ENCODE data around the gene ATP6V1D.

Gene ATP6V1D

GRCh38 chr14:67395876-67396189, 36.2 kb upstream of the ATP6V1D start:
- DNase-seq (ENCODE audit: extremely low spot score), result no peak
- no peak for TF ChIP-seq ELF4 (IDR thresholded peaks at IDR 0.05)
- no peak for TF ChIP-seq SUZ12 (IDR thresholded peaks at IDR 0.05)
- no peak for TF ChIP-seq BHLHE40 (IDR thresholded peaks at IDR 0.05; ENCODE audit: borderline replicate concordance)
- TF ChIP-seq LEF1 (IDR thresholded peaks at IDR 0.05; ENCODE audit: borderline replicate concordance), result no peak
- TF ChIP-seq CTBP1 (IDR thresholded peaks at IDR 0.05; ENCODE audit: borderline replicate concordance), result no peak
- no peak for TF ChIP-seq FOXK2 (IDR thresholded peaks at IDR 0.05)
- TF ChIP-seq ZNF384 (IDR thresholded peaks at IDR 0.05), result no peak
- no peak for TF ChIP-seq ARNT (IDR thresholded peaks at IDR 0.05)
- no peak for TF ChIP-seq FOXM1 (IDR thresholded peaks at IDR 0.05; ENCODE audit: borderline replicate concordance)
- no peak for TF ChIP-seq SP1 (IDR thresholded peaks at IDR 0.05)
- TF ChIP-seq PKNOX1 (IDR thresholded peaks at IDR 0.05), result no peak
- TF ChIP-seq TARDBP (IDR thresholded peaks at IDR 0.05), result no peak
- no peak for TF ChIP-seq FOXA1 (IDR thresholded peaks at IDR 0.05)
- TF ChIP-seq L3MBTL2 (conservative IDR thresholded peaks at IDR 0.05), result no peak
- TF ChIP-seq NFRKB (IDR thresholded peaks at IDR 0.05), result no peak
- TF ChIP-seq HDGF (IDR thresholded peaks at IDR 0.05; ENCODE audit: borderline replicate concordance), result no peak
- ChIA-PET POLR2A (no interaction called here), CTCF (interaction anchor here (0.6 kb wide), 1 partner anchor 1377 kb away, joined by 3 read pairs; no protein-coding TSS in a partner anchor)

- DNase-seq (ENCODE audit: extremely low spot score), result no peak
- POLR2A ChIA-PET, result no interaction called here
- TF ChIP-seq CTBP1 (IDR thresholded peaks at IDR 0.05; ENCODE audit: borderline replicate concordance) (no peak), NFRKB (IDR thresholded peaks at IDR 0.05) (no peak), LEF1 (IDR thresholded peaks at IDR 0.05; ENCODE audit: borderline replicate concordance) (no peak), ARNT (IDR thresholded peaks at IDR 0.05) (no peak), ZNF384 (IDR thresholded peaks at IDR 0.05) (no peak), TARDBP (IDR thresholded peaks at IDR 0.05) (no peak), SUZ12 (IDR thresholded peaks at IDR 0.05) (no peak), FOXM1 (IDR thresholded peaks at IDR 0.05; ENCODE audit: borderline replicate concordance) (no peak), BHLHE40 (IDR thresholded peaks at IDR 0.05; ENCODE audit: borderline replicate concordance) (no peak), FOXA1 (IDR thresholded peaks at IDR 0.05) (no peak), PKNOX1 (IDR thresholded peaks at IDR 0.05) (no peak), L3MBTL2 (conservative IDR thresholded peaks at IDR 0.05) (no peak), SP1 (IDR thresholded peaks at IDR 0.05) (no peak), FOXK2 (IDR thresholded peaks at IDR 0.05) (no peak)
- CTCF ChIA-PET, result no interaction called here
Measured at GRCh38 chr14:67395086-67395875, 35.7 kb upstream of the ATP6V1D start.

DNA sequence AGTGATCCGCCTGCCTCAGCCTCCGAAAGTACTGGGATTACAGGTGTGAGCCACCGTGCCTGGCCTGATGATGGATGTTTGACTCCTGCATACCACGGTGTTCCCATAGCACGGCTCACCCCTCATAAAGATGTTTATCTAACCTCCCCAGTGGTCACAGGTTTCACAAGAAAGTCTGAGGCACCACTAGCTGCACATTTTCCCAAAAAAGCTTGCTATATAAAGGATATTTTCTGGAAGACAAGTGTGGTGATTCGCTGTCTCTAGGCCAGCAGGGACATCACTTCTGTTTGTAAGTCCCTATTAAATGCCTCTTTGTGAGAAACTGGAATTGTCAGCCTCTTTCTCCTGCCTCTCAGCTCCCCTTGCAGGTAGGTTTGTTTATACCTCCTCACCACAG, 34.1 kb upstream of the ATP6V1D start:
- POLR2A ChIA-PET, result no interaction called here
- DNase-seq (ENCODE audit: extremely low spot score), result no peak
- CTCF ChIA-PET, result no interaction called here
- TF ChIP-seq ZNF384 (IDR thresholded peaks at IDR 0.05) (no peak), FOXK2 (IDR thresholded peaks at IDR 0.05) (no peak), FOXA1 (IDR thresholded peaks at IDR 0.05) (no peak), L3MBTL2 (conservative IDR thresholded peaks at IDR 0.05) (no peak), SP1 (IDR thresholded peaks at IDR 0.05) (no peak), PKNOX1 (IDR thresholded peaks at IDR 0.05) (no peak), BHLHE40 (IDR thresholded peaks at IDR 0.05; ENCODE audit: borderline replicate concordance) (no peak), LEF1 (IDR thresholded peaks at IDR 0.05; ENCODE audit: borderline replicate concordance) (no peak), SUZ12 (IDR thresholded peaks at IDR 0.05) (no peak), ARNT (IDR thresholded peaks at IDR 0.05) (no peak), FOXM1 (IDR thresholded peaks at IDR 0.05; ENCODE audit: borderline replicate concordance) (no peak), ELF4 (IDR thresholded peaks at IDR 0.05) (no peak)

DNA sequence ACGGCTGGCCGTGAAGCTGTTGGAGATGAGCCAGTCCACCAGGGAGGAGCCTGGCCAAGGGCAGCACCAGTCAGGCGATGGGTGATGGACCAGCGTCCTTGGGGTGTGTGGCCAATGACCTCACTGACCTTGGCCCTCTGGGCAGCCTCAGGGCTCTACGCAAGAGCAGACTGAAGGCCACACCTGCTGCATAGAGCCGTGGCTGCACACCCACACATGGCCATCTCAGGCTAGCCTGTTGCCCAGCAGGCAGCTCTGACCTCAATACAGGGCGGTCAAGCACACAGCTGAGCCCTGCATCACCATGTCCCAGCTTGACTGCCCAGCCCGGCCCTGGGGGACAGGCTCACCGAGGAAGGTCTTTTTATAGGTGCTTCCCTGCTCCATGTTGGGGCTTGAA, 33.2 kb upstream of the ATP6V1D start:
- CTCF ChIA-PET, result no interaction called here
- TF ChIP-seq FOXA1 (IDR thresholded peaks at IDR 0.05), result no peak
- TF ChIP-seq CTBP1 (IDR thresholded peaks at IDR 0.05; ENCODE audit: borderline replicate concordance), result no peak
- TF ChIP-seq ARNT (IDR thresholded peaks at IDR 0.05), result no peak
- no peak for TF ChIP-seq FOXK2 (IDR thresholded peaks at IDR 0.05)
- no peak for TF ChIP-seq PKNOX1 (IDR thresholded peaks at IDR 0.05)
- TF ChIP-seq ELF4 (IDR thresholded peaks at IDR 0.05), result no peak
- TF ChIP-seq FOXM1 (IDR thresholded peaks at IDR 0.05; ENCODE audit: borderline replicate concordance), result no peak
- TF ChIP-seq LEF1 (IDR thresholded peaks at IDR 0.05; ENCODE audit: borderline replicate concordance), result no peak
- TF ChIP-seq SUZ12 (IDR thresholded peaks at IDR 0.05), result no peak
- no peak for TF ChIP-seq NFRKB (IDR thresholded peaks at IDR 0.05)
- TF ChIP-seq L3MBTL2 (conservative IDR thresholded peaks at IDR 0.05), result no peak
- no peak for TF ChIP-seq BHLHE40 (IDR thresholded peaks at IDR 0.05; ENCODE audit: borderline replicate concordance)
- no peak for TF ChIP-seq ZNF384 (IDR thresholded peaks at IDR 0.05)
- TF ChIP-seq HDGF (IDR thresholded peaks at IDR 0.05; ENCODE audit: borderline replicate concordance), result no peak
- no peak for TF ChIP-seq TARDBP (IDR thresholded peaks at IDR 0.05)
- TF ChIP-seq SP1 (IDR thresholded peaks at IDR 0.05), result no peak
- no peak for DNase-seq (ENCODE audit: extremely low spot score)
- POLR2A ChIA-PET, result no interaction called here

- ChIA-PET POLR2A (no interaction called here), CTCF (no interaction called here)
- TF ChIP-seq FOXM1 (IDR thresholded peaks at IDR 0.05; ENCODE audit: borderline replicate concordance) (no peak), HDGF (IDR thresholded peaks at IDR 0.05; ENCODE audit: borderline replicate concordance) (no peak), TARDBP (IDR thresholded peaks at IDR 0.05) (no peak), PKNOX1 (IDR thresholded peaks at IDR 0.05) (no peak), LEF1 (IDR thresholded peaks at IDR 0.05; ENCODE audit: borderline replicate concordance) (no peak), SUZ12 (IDR thresholded peaks at IDR 0.05) (no peak), FOXA1 (IDR thresholded peaks at IDR 0.05) (no peak), BHLHE40 (IDR thresholded peaks at IDR 0.05; ENCODE audit: borderline replicate concordance) (no peak), CTBP1 (IDR thresholded peaks at IDR 0.05; ENCODE audit: borderline replicate concordance) (no peak)
- no peak for DNase-seq (ENCODE audit: extremely low spot score)
Measured at GRCh38 chr14:67392123-67392522, 32.5 kb upstream of the ATP6V1D start.
